ENCODE data around the gene IRF2. TPM values are rescaled to one million over a fixed set of nuclear protein-coding genes. Genes with fewer than 3 reads are reported as not detected.

The IRF2 gene
- total and polyA plus RNA-seq, 2 donors (not counting 1 experiment from before 2014, with no cell fraction given), result 67.8 to 68.2 TPM

DNA sequence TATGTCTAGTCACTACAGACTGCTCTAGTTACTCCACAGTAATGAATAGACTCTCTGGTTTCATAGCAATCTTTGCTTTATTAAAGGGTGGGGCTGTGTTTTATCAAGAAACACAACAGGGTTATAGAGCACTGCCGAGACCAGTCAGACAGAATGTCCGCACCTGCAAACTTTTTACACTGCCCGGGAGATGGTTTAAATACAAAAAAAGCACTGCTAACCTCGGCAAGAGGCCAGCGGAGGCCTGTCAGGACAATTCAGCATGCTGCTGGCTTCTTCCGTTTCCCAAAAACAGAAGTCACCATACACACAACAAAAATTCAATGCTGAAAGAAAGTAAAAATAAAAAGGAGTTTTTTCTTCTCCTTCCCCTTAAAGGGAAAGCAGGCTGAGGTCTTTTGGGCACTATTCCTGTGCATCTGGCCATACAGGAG is 67.4 kb downstream of the IRF2 start:
- Histone ChIP-seq H3K4me2 (replicated peaks; ENCODE audit: low read depth, low read length, poor library complexity, severe bottlenecking) (peak overlapping the region; percentile 35), H3K27ac (ENCODE audit: low read length in 2 of 2) (peak overlapping the region in 1 of 2 donors; percentile 56), H3K9me3 (ENCODE audit: control extremely low read depth in 1 of 3, control insufficient read depth in 2 of 3, insufficient read depth in 1 of 3, low read length in 2 of 3) (no peaks in the 10 kb centered on the region), H2AFZ (ENCODE audit: insufficient read depth, low read depth, low read length, poor library complexity, severe bottlenecking) (no peak overlapping the region), H3K4me3 (ENCODE audit: control extremely low read depth in 1 of 5, extremely low read depth in 1 of 5, insufficient read depth in 1 of 5, low read depth in 2 of 5, low read length in 4 of 5) (no peak overlapping the region), H3K9ac (ENCODE audit: low read length) (no peak overlapping the region), H3K36me3 (replicated peaks in 1 of 2; ENCODE audit: control extremely low read depth in 1 of 2, control insufficient read depth in 1 of 2, extremely low read depth in 1 of 2, insufficient read depth in 2 of 2, low read length in 1 of 2) (peaks cover 2 to 75% of the 10 kb centered on the region in 2 experiments), H3K27me3 (replicated peaks in 1 of 4; ENCODE audit: control extremely low read depth in 1 of 4, control insufficient read depth in 3 of 4, insufficient read depth in 4 of 4, low read length in 3 of 4) (no peaks in the 10 kb centered on the region), H3K4me1 (ENCODE audit: control insufficient read depth in 2 of 2, insufficient read depth in 2 of 2, low read length in 2 of 2) (peaks cover 40 to 42% of the 10 kb centered on the region in 2 donors), H3K79me2 (ENCODE audit: control insufficient read depth, insufficient read depth, low read length) (peaks cover 55% of the 10 kb centered on the region), H4K20me1 (ENCODE audit: control insufficient read depth, insufficient read depth, low read length, poor library complexity, severe bottlenecking) (peaks cover 56% of the 10 kb centered on the region)
- 18% methylated on average over 3 of the region's 6 CpGs for WGBS (ENCODE audit: insufficient coverage)
- DNase-seq, result no peak
- Mint-ChIP-seq H3K27ac (peak overlapping the region; percentile 28), H3K9me3 (ENCODE audit: insufficient read depth) (no peaks in the 10 kb centered on the region), H3K27me3 (no peaks in the 10 kb centered on the region), H3K4me3 (peak overlapping the region; percentile 49), H3K4me1 (peaks cover 63% of the 10 kb centered on the region)
- intact Hi-C loops (cut with micrococcal nuclease), result no loop called here
- CTCF ChIA-PET, result interaction anchor here (1.0 kb wide), 1 partner anchor 10 kb away, joined by 6 read pairs; no protein-coding TSS in a partner anchor
- POLR2A ChIA-PET, result no interaction called here
- ATAC-seq (ENCODE audit: low read depth), result no peak
- TF ChIP-seq EZH2 (IDR thresholded peaks at IDR 0.05; ENCODE audit: borderline replicate concordance, insufficient read depth, low read depth, low read length, poor library complexity, severe bottlenecking), result no peak
- TF ChIP-seq, protein P1, sequence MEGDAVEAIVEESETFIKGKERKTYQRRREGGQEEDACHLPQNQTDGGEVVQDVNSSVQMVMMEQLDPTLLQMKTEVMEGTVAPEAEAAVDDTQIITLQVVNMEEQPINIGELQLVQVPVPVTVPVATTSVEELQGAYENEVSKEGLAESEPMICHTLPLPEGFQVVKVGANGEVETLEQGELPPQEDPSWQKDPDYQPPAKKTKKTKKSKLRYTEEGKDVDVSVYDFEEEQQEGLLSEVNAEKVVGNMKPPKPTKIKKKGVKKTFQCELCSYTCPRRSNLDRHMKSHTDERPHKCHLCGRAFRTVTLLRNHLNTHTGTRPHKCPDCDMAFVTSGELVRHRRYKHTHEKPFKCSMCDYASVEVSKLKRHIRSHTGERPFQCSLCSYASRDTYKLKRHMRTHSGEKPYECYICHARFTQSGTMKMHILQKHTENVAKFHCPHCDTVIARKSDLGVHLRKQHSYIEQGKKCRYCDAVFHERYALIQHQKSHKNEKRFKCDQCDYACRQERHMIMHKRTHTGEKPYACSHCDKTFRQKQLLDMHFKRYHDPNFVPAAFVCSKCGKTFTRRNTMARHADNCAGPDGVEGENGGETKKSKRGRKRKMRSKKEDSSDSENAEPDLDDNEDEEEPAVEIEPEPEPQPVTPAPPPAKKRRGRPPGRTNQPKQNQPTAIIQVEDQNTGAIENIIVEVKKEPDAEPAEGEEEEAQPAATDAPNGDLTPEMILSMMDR (IDR thresholded peaks at IDR 0.05), result no peak

DNA sequence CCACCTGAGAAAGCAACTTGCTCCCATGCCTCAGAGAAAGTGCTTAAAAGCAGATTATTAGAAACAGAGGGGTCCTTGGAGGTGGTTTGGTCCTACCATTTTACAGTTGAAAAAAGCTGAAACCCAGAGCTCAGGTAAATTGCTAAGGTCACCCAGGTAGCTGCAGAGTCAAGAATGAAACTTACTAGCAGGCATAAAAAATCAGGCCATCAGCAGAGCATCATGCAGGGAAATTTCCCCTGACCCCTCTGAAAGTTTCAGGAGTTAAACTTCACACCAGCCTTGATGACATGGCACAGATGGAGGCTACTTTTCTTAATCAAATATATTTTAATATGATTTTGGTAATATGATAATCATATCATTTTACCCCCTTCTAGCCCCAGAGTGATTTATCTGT is 70.3 kb downstream of the IRF2 start:
- Histone ChIP-seq H3K4me2 (replicated peaks; ENCODE audit: low read depth, low read length, poor library complexity, severe bottlenecking) (no peak overlapping the region), H2AFZ (ENCODE audit: insufficient read depth, low read depth, low read length, poor library complexity, severe bottlenecking) (no peak overlapping the region), H3K27me3 (replicated peaks in 1 of 4; ENCODE audit: control extremely low read depth in 1 of 4, control insufficient read depth in 3 of 4, insufficient read depth in 4 of 4, low read length in 3 of 4) (no peaks in the 10 kb centered on the region), H3K27ac (ENCODE audit: low read length in 2 of 2) (no peak overlapping the region), H3K9me3 (ENCODE audit: control extremely low read depth in 1 of 3, control insufficient read depth in 2 of 3, insufficient read depth in 1 of 3, low read length in 2 of 3) (no peaks in the 10 kb centered on the region), H4K20me1 (ENCODE audit: control insufficient read depth, insufficient read depth, low read length, poor library complexity, severe bottlenecking) (peaks cover 68% of the 10 kb centered on the region), H3K4me1 (ENCODE audit: control insufficient read depth in 2 of 2, insufficient read depth in 2 of 2, low read length in 2 of 2) (peaks cover 26 to 28% of the 10 kb centered on the region in 2 donors), H3K9ac (ENCODE audit: low read length) (no peak overlapping the region), H3K79me2 (ENCODE audit: control insufficient read depth, insufficient read depth, low read length) (peaks cover 80% of the 10 kb centered on the region), H3K36me3 (replicated peaks in 1 of 2; ENCODE audit: control extremely low read depth in 1 of 2, control insufficient read depth in 1 of 2, extremely low read depth in 1 of 2, insufficient read depth in 2 of 2, low read length in 1 of 2) (peaks cover 13 to 91% of the 10 kb centered on the region in 2 experiments), H3K4me3 (ENCODE audit: control extremely low read depth in 1 of 5, extremely low read depth in 1 of 5, insufficient read depth in 1 of 5, low read depth in 2 of 5, low read length in 4 of 5) (no peak overlapping the region)
- intact Hi-C loops (cut with micrococcal nuclease), result no loop called here
- Mint-ChIP-seq H3K9me3 (ENCODE audit: insufficient read depth) (no peaks in the 10 kb centered on the region), H3K27ac (no peak overlapping the region), H3K4me3 (no peak overlapping the region), H3K27me3 (no peaks in the 10 kb centered on the region), H3K4me1 (peaks cover 43% of the 10 kb centered on the region)
- TF ChIP-seq, protein P1 (IDR thresholded peaks at IDR 0.05), result no peak
- no peak for TF ChIP-seq EZH2 (IDR thresholded peaks at IDR 0.05; ENCODE audit: borderline replicate concordance, insufficient read depth, low read depth, low read length, poor library complexity, severe bottlenecking)
- ChIA-PET POLR2A (no interaction called here), CTCF (no interaction called here)
- ATAC-seq (ENCODE audit: low read depth) (no peak), DNase-seq (no peak)
